GM12878 (cell line): ENCODE results near the gene DLX3. TPM values are rescaled to one million over a fixed set of nuclear protein-coding genes. Genes with fewer than 3 reads are reported as not detected.

Experiments
- ATAC-seq: fragments of 200-7000 bp; cut with Tn5 transposase; 3 replicates; pipeline ENCODE4 v1.9.1; 2020; ENCODE audit warnings: mild to moderate bottlenecking, moderate library complexity
- BruUV-seq: library from RNA; stranded (reverse); fragments of 400-500 nt; replicated peaks from 2 replicates; lab custom pipeline; 2021; lab: Mats Ljungman, UMichigan
- CTCF ChIA-PET: fragments of 300-600 bp; sonication (Branson Sonifier 250); formaldehyde crosslinking; extraction: SDS; loops from one replicate; lab custom pipeline; 2021; ENCODE audit warnings: inconsistent platforms; lab: Yijun Ruan, JAX
- POLR2A ChIA-PET: fragments of 350-600 bp; formaldehyde crosslinking; extraction: SDS; loops from one replicate; lab custom pipeline; 2021; ENCODE audit warnings: inconsistent platforms; lab: Charles Lee
- RAD21 ChIA-PET: fragments of 300-600 bp; sonication (Branson Sonifier 250); formaldehyde crosslinking; loops from one replicate; lab custom pipeline; 2023; ENCODE audit warnings: antibody characterized with exemption; ENCODE audit not compliant: unreplicated experiment; lab: Charles Lee
- SMC1A ChIA-PET: fragments of 300-600 bp; sonication (Branson Sonifier 250); formaldehyde crosslinking; loops from one replicate; lab custom pipeline; 2023; ENCODE audit not compliant: unreplicated experiment, uncharacterized antibody; lab: Charles Lee
- DNase-seq: peaks from one replicate; pipeline ENCODE4 v3.0.0-alpha.2; 2011; ENCODE audit warnings: low read depth, low spot score
- FAIRE-seq: peaks from 3 replicates; lab custom pipeline; 2011; peaks lifted over from hg19 to GRCh38; lab: Jason Lieb, UNC
- H2AFZ ChIP-seq: 2 replicates; pipeline ENCODE4 v1.6.0; 2011; ENCODE audit warnings: low read depth, low read length, control low read depth; ENCODE audit not compliant: control insufficient read depth
- H3K27ac ChIP-seq: 2 replicates; pipeline ENCODE4 v1.5.1; 2011; ENCODE audit warnings: control low read depth; ENCODE audit not compliant: control insufficient read depth, insufficient read depth
- H3K27me3 ChIP-seq, 2 experiments: replicated peaks in 1 of 2; 2 replicates each; pipeline versions ENCODE4 v1.6.0 to v1.6.1; 2011; ENCODE audit warnings: low read length in 1 of 2; ENCODE audit not compliant: control insufficient read depth in 2 of 2, insufficient read depth in 2 of 2
- H3K36me3 ChIP-seq, 2 experiments: 2 replicates each; pipeline ENCODE4 v1.5.1; 2011; ENCODE audit warnings: low read length in 1 of 2; ENCODE audit not compliant: control insufficient read depth in 2 of 2, insufficient read depth in 2 of 2
- H3K4me1 ChIP-seq: 2 replicates; pipeline ENCODE4 v1.6.1; 2011; ENCODE audit warnings: mild to moderate bottlenecking, low read length, moderate library complexity, mixed read lengths; ENCODE audit not compliant: control insufficient read depth, insufficient read depth
- H3K4me2 ChIP-seq: 2 replicates; pipeline ENCODE4 v1.6.0; 2011; ENCODE audit warnings: control low read depth; ENCODE audit not compliant: control insufficient read depth, insufficient read depth
- H3K4me3 ChIP-seq: fragments of 200-600 bp; sonication (generic); 2 replicates; pipeline ENCODE4 v1.5.1; 2016
- H3K79me2 ChIP-seq: 2 replicates; pipeline ENCODE4 v1.6.0; 2011; ENCODE audit warnings: low read length; ENCODE audit not compliant: control insufficient read depth, insufficient read depth
- H3K9ac ChIP-seq: 2 replicates; pipeline ENCODE4 v1.8.0; 2011; ENCODE audit warnings: low read length, control low read depth, mixed read lengths; ENCODE audit not compliant: control insufficient read depth, insufficient read depth
- H3K9me3 ChIP-seq: replicated peaks from 3 replicates; pipeline ENCODE4 v1.5.1; 2011; ENCODE audit warnings: mild to moderate bottlenecking, low read length; ENCODE audit not compliant: control insufficient read depth, insufficient read depth
- H4K20me1 ChIP-seq: 2 replicates; pipeline ENCODE4 v1.6.0; 2011; ENCODE audit not compliant: control insufficient read depth, insufficient read depth
- MTA2 ChIP-seq: fragments of 450-650 bp; IDR thresholded peaks from 2 replicates; pipeline ENCODE4 v1.6.1; 2016; ENCODE audit warnings: low read depth, mild to moderate bottlenecking, moderate library complexity
- POLR2AphosphoS5 ChIP-seq: IDR thresholded peaks from 2 replicates; pipeline ENCODE4 v1.6.1; 2011; ENCODE audit warnings: mild to moderate bottlenecking, low read length, inconsistent platforms
- RAD51 ChIP-seq: fragments of 450-650 bp; IDR thresholded peaks from 2 replicates; pipeline ENCODE4 v1.6.1; 2016; ENCODE audit warnings: moderate library complexity, mild to moderate bottlenecking, inconsistent platforms
- SUZ12 ChIP-seq: fragments of 200-600 bp; sonication (generic); IDR thresholded peaks from one replicate; pipeline ENCODE4 v1.6.1; 2018; ENCODE audit warnings: antibody characterized with exemption, mild to moderate bottlenecking; ENCODE audit not compliant: unreplicated experiment
- WGBS: methylation state at CpG from one replicate; pipeline ENCODE4 v1.1.6; 2016; ENCODE audit warnings: low lambda C conversion rate; ENCODE audit not compliant: insufficient replicate concordance, insufficient coverage; ENCODE audit errors: missing lambda C conversion rate; 5-methylcytosine and 5-hydroxymethylcytosine counted together
- in situ Hi-C: fragments of 300-500 bp; cut with MboI; formaldehyde crosslinking; loops from 9 replicates; pipeline ENCODE4 v1.14.3; 2018; ENCODE audit warnings: mixed read lengths
- intact Hi-C: fragments of 100-400 bp; cut with micrococcal nuclease; formaldehyde crosslinking; loops from one replicate; pipeline ENCODE4 v1.14.2; 2022; ENCODE audit not compliant: unreplicated experiment
- polyA plus RNA-seq, 11 experiments: library from polyadenylated mRNA; depleted of rRNA in 4 of 11; unstranded in 6 of 11; stranded (reverse) in 5 of 11; fragments of >200 nt; fragmentation: Nextera tagmentation in 4 of 11; fragmentation: Illumina TruSeq in 1 of 11; extraction: Ambion mirVana in 4 of 11; extraction: Trizol in 1 of 11; gene quantifications; 1 replicate in 1 of 11; 2 replicates in 10 of 11; pipeline versions ENCODE4 v1.2.1 to v1.2.3, GENCODE V29; 2011 to 2016; ENCODE audit warnings: inconsistent platforms in 2 of 11, missing spikeins in 2 of 11, low read depth in 1 of 11
- total RNA-seq, 4 experiments: library from RNA; depleted of rRNA in 3 of 4; stranded (reverse); fragments of >200 nt in 3 of 4; fragmentation: Illumina TruSeq in 1 of 4; extraction: Trizol in 1 of 4; gene quantifications; 2 replicates each; pipeline versions ENCODE4 v1.2.1 to v1.2.3, GENCODE V29; 2013 to 2021
- TF ChIP-seq, protein P1 (sequence below): IDR thresholded peaks from 2 replicates; pipeline ENCODE4 v1.6.1; 2012; ENCODE audit warnings: improper control_type of control experiment, low read depth, low read length; ENCODE audit not compliant: insufficient replicate concordance
- TF ChIP-seq, protein P2 (sequence below): fragments of 450-650 bp; IDR thresholded peaks from 2 replicates; pipeline ENCODE4 v1.6.1; 2017; ENCODE audit warnings: antibody characterized with exemption, mild to moderate bottlenecking, moderate library complexity

The DLX3 gene
- total and polyA plus RNA-seq, 10 of the 15 experiments (the other 5 are each of a cell fraction or from before 2014, with no cell fraction given) = not detected

DNA sequence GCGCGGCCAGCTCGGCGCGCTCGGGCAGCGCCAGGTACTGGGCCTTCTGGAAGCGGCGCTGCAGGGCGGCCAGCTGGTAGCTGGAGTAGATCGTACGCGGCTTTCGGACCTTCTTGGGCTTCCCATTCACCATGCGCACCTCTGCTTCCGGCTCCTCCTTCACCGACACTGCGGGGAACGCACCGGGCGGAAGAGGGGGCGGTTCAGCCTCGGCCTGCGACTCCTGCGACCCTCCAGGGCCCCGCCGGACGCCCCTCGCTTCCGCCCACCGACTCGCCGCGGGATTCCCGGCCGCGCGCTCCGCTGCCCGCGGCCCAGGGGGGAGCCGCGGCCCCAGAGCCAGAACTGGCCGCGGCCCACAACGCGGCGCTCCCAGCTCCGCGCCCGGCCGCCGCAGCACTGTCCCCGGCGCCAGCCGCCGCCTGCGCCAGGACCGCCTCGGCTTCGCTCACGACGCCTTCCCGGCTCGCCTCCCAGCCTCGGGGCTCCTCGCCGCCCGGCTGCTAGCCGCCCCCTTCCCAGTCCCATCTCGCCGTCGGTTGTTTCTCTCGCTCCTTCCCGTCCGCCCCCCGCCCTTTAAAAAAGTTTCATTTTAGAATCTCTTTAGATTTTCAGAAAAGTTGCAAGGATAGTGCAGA lies 1.5 kb downstream of the DLX3 start:
- Histone ChIP-seq H3K27me3 (peaks cover 17 to 32% of the 10 kb centered on the region in 2 experiments), H3K4me2 (peak overlapping the region; percentile 44; the same call in 1 of the 2 replicates), H3K4me1 (0 out of 2 replicates have a peak, but pooled peaks cover 2% of the 10 kb centered on the region), H3K36me3 (no peaks in the 10 kb centered on the region), H3K27ac (no peak overlapping the region), H3K79me2 (no peaks in the 10 kb centered on the region), H2AFZ (no peak overlapping the region; the same call in 1 of the 2 replicates), H3K9me3 (no peaks in the 10 kb centered on the region; the same call in 1 of the 3 replicates), H4K20me1 (no peaks in the 10 kb centered on the region), H3K4me3 (no peak overlapping the region), H3K9ac (no peak overlapping the region)
- ChIA-PET RAD21 (no interaction called here), CTCF (interaction anchor here (1.0 kb wide), 1 partner anchor 113 kb away, joined by 5 read pairs; no protein-coding TSS in a partner anchor), POLR2A (no interaction called here), SMC1A (no interaction called here)
- FAIRE-seq = no peak
- intact Hi-C loops (loop anchor here (10.0 kb wide), 1 partner anchor 289 kb away; the partner anchor contains the start of gene SLC35B1), in situ Hi-C loops (loop anchor here (10.0 kb wide), 1 partner anchor 289 kb away; the partner anchor contains the start of gene SLC35B1)
- 15% methylated on average over 55 of the region's 77 CpGs for WGBS
- TF ChIP-seq, protein P1, sequence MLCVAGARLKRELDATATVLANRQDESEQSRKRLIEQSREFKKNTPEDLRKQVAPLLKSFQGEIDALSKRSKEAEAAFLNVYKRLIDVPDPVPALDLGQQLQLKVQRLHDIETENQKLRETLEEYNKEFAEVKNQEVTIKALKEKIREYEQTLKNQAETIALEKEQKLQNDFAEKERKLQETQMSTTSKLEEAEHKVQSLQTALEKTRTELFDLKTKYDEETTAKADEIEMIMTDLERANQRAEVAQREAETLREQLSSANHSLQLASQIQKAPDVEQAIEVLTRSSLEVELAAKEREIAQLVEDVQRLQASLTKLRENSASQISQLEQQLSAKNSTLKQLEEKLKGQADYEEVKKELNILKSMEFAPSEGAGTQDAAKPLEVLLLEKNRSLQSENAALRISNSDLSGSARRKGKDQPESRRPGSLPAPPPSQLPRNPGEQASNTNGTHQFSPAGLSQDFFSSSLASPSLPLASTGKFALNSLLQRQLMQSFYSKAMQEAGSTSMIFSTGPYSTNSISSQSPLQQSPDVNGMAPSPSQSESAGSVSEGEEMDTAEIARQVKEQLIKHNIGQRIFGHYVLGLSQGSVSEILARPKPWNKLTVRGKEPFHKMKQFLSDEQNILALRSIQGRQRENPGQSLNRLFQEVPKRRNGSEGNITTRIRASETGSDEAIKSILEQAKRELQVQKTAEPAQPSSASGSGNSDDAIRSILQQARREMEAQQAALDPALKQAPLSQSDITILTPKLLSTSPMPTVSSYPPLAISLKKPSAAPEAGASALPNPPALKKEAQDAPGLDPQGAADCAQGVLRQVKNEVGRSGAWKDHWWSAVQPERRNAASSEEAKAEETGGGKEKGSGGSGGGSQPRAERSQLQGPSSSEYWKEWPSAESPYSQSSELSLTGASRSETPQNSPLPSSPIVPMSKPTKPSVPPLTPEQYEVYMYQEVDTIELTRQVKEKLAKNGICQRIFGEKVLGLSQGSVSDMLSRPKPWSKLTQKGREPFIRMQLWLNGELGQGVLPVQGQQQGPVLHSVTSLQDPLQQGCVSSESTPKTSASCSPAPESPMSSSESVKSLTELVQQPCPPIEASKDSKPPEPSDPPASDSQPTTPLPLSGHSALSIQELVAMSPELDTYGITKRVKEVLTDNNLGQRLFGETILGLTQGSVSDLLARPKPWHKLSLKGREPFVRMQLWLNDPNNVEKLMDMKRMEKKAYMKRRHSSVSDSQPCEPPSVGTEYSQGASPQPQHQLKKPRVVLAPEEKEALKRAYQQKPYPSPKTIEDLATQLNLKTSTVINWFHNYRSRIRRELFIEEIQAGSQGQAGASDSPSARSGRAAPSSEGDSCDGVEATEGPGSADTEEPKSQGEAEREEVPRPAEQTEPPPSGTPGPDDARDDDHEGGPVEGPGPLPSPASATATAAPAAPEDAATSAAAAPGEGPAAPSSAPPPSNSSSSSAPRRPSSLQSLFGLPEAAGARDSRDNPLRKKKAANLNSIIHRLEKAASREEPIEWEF = no peak
- TF ChIP-seq, protein P2, sequence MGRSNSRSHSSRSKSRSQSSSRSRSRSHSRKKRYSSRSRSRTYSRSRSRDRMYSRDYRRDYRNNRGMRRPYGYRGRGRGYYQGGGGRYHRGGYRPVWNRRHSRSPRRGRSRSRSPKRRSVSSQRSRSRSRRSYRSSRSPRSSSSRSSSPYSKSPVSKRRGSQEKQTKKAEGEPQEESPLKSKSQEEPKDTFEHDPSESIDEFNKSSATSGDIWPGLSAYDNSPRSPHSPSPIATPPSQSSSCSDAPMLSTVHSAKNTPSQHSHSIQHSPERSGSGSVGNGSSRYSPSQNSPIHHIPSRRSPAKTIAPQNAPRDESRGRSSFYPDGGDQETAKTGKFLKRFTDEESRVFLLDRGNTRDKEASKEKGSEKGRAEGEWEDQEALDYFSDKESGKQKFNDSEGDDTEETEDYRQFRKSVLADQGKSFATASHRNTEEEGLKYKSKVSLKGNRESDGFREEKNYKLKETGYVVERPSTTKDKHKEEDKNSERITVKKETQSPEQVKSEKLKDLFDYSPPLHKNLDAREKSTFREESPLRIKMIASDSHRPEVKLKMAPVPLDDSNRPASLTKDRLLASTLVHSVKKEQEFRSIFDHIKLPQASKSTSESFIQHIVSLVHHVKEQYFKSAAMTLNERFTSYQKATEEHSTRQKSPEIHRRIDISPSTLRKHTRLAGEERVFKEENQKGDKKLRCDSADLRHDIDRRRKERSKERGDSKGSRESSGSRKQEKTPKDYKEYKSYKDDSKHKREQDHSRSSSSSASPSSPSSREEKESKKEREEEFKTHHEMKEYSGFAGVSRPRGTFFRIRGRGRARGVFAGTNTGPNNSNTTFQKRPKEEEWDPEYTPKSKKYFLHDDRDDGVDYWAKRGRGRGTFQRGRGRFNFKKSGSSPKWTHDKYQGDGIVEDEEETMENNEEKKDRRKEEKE = no peak
- TF ChIP-seq SUZ12 (peak; percentile 51), RAD51 (no peak), MTA2 (no peak), POLR2AphosphoS5 (no peak)
- DNase-seq = no peak
- no peak; the same call in 2 of the 3 replicates for ATAC-seq
- no TSS peak for BruUV-seq
